HEK293 (cell line): ENCODE data around the gene LCA5L.

Experiments used
- ZBTB8A ChIP-seq: fragments of 450-650 bp; formaldehyde crosslinking; IDR thresholded peaks from 2 replicates; pipeline ENCODE4 v1.5.1; 2016; ENCODE audit warnings: missing biosample characterization, missing genetic modification characterization
- TF ChIP-seq, protein P1 (sequence below): fragments of 450-650 bp; formaldehyde crosslinking; IDR thresholded peaks from 2 replicates; pipeline ENCODE4 v1.5.1; 2016; ENCODE audit warnings: missing biosample characterization, missing genetic modification characterization
- TF ChIP-seq, protein P2 (sequence below): fragments of 450-650 bp; formaldehyde crosslinking; IDR thresholded peaks from 2 replicates; pipeline ENCODE4 v1.5.1; 2016; ENCODE audit warnings: missing biosample characterization, missing genetic modification characterization

DNA sequence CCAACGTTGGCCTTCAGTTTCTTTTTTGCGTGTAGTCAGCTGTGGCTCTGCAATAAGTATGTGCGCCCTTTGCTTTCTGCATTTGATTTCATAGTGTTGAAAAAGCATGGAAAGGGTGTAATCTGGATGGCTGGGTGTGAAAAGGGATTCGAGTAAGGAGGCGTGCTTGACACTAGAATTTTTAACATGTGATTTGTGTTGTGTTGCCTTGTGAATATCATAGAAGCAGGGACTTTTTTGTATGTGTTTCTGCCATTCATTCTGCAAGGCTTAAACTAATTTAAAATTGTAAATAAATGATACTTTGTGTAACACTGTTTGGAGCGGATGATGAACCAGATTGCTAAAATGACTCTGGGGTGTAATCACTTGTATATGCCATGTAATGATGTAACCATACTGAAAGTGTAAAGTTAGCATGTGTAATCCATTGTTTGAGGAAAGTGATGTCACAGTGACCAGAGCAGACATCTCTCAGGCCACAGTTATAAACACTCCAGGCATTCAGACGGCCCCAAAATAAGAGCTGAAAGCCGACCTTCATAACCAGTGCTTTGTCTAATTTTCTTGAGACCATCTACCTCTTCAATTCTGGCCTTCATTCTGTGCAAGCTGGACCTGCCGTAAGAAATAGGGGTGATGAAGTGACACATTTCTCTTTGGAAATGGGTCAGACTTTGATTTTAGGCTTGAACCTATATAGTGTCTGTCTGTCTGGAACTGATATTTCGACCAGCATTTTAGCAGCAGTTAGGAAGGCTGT is 6.8 kb upstream of the LCA5L start:
- TF ChIP-seq, protein P1, sequence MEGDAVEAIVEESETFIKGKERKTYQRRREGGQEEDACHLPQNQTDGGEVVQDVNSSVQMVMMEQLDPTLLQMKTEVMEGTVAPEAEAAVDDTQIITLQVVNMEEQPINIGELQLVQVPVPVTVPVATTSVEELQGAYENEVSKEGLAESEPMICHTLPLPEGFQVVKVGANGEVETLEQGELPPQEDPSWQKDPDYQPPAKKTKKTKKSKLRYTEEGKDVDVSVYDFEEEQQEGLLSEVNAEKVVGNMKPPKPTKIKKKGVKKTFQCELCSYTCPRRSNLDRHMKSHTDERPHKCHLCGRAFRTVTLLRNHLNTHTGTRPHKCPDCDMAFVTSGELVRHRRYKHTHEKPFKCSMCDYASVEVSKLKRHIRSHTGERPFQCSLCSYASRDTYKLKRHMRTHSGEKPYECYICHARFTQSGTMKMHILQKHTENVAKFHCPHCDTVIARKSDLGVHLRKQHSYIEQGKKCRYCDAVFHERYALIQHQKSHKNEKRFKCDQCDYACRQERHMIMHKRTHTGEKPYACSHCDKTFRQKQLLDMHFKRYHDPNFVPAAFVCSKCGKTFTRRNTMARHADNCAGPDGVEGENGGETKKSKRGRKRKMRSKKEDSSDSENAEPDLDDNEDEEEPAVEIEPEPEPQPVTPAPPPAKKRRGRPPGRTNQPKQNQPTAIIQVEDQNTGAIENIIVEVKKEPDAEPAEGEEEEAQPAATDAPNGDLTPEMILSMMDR (tag by site-specific recombination) = no peak
- TF ChIP-seq, protein P2, sequence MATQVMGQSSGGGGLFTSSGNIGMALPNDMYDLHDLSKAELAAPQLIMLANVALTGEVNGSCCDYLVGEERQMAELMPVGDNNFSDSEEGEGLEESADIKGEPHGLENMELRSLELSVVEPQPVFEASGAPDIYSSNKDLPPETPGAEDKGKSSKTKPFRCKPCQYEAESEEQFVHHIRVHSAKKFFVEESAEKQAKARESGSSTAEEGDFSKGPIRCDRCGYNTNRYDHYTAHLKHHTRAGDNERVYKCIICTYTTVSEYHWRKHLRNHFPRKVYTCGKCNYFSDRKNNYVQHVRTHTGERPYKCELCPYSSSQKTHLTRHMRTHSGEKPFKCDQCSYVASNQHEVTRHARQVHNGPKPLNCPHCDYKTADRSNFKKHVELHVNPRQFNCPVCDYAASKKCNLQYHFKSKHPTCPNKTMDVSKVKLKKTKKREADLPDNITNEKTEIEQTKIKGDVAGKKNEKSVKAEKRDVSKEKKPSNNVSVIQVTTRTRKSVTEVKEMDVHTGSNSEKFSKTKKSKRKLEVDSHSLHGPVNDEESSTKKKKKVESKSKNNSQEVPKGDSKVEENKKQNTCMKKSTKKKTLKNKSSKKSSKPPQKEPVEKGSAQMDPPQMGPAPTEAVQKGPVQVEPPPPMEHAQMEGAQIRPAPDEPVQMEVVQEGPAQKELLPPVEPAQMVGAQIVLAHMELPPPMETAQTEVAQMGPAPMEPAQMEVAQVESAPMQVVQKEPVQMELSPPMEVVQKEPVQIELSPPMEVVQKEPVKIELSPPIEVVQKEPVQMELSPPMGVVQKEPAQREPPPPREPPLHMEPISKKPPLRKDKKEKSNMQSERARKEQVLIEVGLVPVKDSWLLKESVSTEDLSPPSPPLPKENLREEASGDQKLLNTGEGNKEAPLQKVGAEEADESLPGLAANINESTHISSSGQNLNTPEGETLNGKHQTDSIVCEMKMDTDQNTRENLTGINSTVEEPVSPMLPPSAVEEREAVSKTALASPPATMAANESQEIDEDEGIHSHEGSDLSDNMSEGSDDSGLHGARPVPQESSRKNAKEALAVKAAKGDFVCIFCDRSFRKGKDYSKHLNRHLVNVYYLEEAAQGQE (tag by site-specific recombination) = no peak
- no peak for TF ChIP-seq ZBTB8A (tag by site-specific recombination)
